Measurements from ENCODE around the gene TCF19.

Gene TCF19

GRCh38 chr6:31158140-31158862 lies at the start of gene TCF19 (continued):
- TF ChIP-seq ZBTB44 (tag by site-specific recombination; IDR thresholded peaks at IDR 0.05): peak; percentile 2; the same call in 1 of the 2 replicates
- no peak for TF ChIP-seq ZNF433 (tag by site-specific recombination; IDR thresholded peaks at IDR 0.05; ENCODE audit: low read depth)
- no peak for TF ChIP-seq MYNN (tag by site-specific recombination; IDR thresholded peaks at IDR 0.05; ENCODE audit: borderline replicate concordance)
- TF ChIP-seq KLF10 (tag by site-specific recombination; IDR thresholded peaks at IDR 0.05): peak; percentile 87
- peak; percentile 9 for TF ChIP-seq ZNF629 (tag by site-specific recombination; IDR thresholded peaks at IDR 0.05)
- TF ChIP-seq ZNF514 (tag by site-specific recombination; IDR thresholded peaks at IDR 0.05): no peak
- TF ChIP-seq ZNF280C (tag by site-specific recombination; IDR thresholded peaks at IDR 0.05): no peak
- TF ChIP-seq ZNF747 (tag by site-specific recombination; IDR thresholded peaks at IDR 0.05): no peak
- TF ChIP-seq ZNF138 (tag by site-specific recombination; IDR thresholded peaks at IDR 0.05; ENCODE audit: borderline replicate concordance): no peak
- TF ChIP-seq ZNF654 (tag by site-specific recombination; IDR thresholded peaks at IDR 0.05; ENCODE audit: low read depth): no peak
- TF ChIP-seq ZNF624 (tag by site-specific recombination; IDR thresholded peaks at IDR 0.05): no peak
- no peak for TF ChIP-seq ZBTB49 (tag by site-specific recombination; IDR thresholded peaks at IDR 0.05; ENCODE audit: low read depth)
- no peak for TF ChIP-seq ZNF132 (tag by site-specific recombination; IDR thresholded peaks at IDR 0.05; ENCODE audit: borderline replicate concordance)
- TF ChIP-seq ZNF398 (tag by site-specific recombination; IDR thresholded peaks at IDR 0.05): no peak
- TF ChIP-seq ZNF521 (tag by site-specific recombination; IDR thresholded peaks at IDR 0.05): no peak
- TF ChIP-seq ZNF555 (tag by site-specific recombination; conservative IDR thresholded peaks at IDR 0.05): no peak
- peak; percentile 95 for TF ChIP-seq KLF8 (tag by site-specific recombination; IDR thresholded peaks at IDR 0.05)
- TF ChIP-seq ZEB2 (tag by site-specific recombination; IDR thresholded peaks at IDR 0.05): peak; percentile 83
- TF ChIP-seq ZNF394 (tag by site-specific recombination; IDR thresholded peaks at IDR 0.05; ENCODE audit: borderline replicate concordance): peak; percentile 69
- no peak for TF ChIP-seq ZFP37 (tag by site-specific recombination; IDR thresholded peaks at IDR 0.05)
- no peak for TF ChIP-seq ZNF792 (tag by site-specific recombination; IDR thresholded peaks at IDR 0.05)
- TF ChIP-seq ZNF48 (tag by site-specific recombination; IDR thresholded peaks at IDR 0.05): no peak
- no peak for TF ChIP-seq ZNF449 (tag by site-specific recombination; IDR thresholded peaks at IDR 0.05)
- no peak for TF ChIP-seq BCL6B (tag by site-specific recombination; IDR thresholded peaks at IDR 0.05)
- TF ChIP-seq ZNF16 (tag by site-specific recombination; IDR thresholded peaks at IDR 0.05; ENCODE audit: low read depth): no peak
